VCaP (cell line): ENCODE results near the gene PCNT.

Experiments used
- H3K27ac ChIP-seq: fragments of 450-650 bp; 2 replicates; pipeline ENCODE4 v1.5.1; 2017
- CTCF ChIP-seq: fragments of 450-650 bp; conservative IDR thresholded peaks from 2 replicates; pipeline ENCODE4 v1.5.1; 2017; ENCODE audit warnings: mild to moderate bottlenecking, moderate library complexity

Gene PCNT

GRCh38 chr21:46390603-46391545, 66.9 kb downstream of the PCNT start:
- no peak for TF ChIP-seq CTCF
- H3K27ac ChIP-seq = no peak overlapping the region

- no peak overlapping the region for H3K27ac ChIP-seq
- TF ChIP-seq CTCF = no peak
Observed at GRCh38 chr21:46391773-46392172, 67.8 kb downstream of the PCNT start.

- TF ChIP-seq CTCF = no peak
- no peak overlapping the region for H3K27ac ChIP-seq
Observed at GRCh38 chr21:46392921-46393320, 69.0 kb downstream of the PCNT start.

DNA sequence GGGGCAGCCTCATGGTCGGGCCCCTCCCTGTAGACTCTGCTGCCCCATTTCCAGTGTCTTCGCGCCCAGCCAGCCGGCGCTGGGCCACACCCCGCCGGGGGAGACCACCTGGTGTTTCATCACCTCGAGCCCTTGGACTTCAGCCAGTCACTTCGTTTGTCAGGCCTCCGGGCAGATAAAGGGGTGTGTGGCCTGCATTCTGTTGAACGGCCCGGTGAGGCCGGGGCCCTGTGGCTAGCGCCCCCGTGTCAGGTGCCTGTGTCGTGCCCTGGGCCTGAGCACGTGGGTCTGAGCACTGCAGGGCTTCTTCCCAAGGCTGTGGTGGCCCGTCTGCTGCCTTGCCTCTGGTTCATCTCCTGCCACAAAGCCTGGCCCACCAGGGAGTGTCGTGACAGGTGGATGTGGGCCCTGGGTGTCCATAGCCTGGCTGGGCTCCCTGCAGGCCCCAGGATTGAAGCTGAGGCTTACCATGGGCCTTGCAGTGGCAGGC, 69.5 kb downstream of the PCNT start:
- peak overlapping the region; percentile 36 for H3K27ac ChIP-seq
- TF ChIP-seq CTCF = no peak

DNA sequence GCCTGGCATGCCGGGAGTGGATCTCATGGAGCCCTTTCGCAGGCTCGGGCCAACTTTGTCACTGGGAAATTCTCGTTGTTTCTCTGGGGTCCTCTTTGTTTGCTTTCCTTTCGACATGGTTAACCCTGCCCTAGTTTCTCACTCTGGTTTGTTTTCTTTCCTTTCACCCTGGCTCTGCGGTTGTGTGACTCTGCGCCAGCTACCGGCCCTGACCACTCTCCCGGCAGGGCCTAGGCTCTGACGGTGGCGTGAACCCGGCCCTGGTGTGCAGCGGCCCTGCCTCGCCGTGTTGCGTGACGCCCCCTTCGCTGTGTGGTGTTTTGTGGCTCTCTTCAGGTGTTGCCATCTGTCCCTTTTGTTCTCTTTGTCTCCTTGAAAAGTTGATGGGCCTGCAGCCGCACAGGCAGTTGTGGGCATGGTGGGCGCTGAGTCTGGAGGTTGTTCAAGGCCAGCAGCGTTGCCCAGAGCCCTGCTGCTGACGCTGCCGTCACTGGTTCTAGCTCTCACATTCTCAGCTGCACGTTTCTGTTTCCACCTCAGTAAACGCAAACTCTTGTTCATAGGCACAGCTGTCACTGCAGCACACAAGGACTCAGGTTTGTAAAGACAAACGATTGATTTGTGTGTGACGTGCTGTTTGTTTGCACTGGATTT, 70.1 kb downstream of the PCNT start:
- H3K27ac ChIP-seq = peak overlapping the region; percentile 36
- no peak for TF ChIP-seq CTCF

DNA sequence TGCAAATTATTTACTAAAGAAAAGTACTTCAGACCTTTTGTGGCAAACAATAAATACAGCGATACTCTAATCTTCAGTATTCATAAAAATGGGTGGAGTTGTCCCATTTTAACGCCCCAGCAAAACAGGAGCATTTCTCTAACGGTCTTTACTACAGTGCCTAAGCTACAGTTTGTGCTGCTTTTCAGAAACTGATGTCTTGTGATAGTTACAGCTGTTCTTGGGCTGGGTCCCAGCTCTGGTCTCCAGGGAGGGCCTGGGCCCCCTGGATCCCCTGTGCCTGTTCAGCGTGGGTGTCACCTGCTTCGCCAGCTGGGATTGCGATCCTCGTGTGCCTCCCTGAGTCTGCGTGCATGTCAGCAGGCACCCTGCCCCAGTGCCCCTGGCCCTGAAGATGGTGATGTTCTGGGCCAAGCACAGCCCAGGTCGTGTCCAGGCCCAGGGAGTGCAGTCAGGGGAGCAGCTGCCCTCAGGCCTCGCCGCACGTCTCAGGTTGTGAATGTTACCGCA, 70.7 kb downstream of the PCNT start:
- no peak for TF ChIP-seq CTCF
- H3K27ac ChIP-seq = peak overlapping the region; percentile 36

GRCh38 chr21:46397211-46397905, 73.4 kb downstream of the PCNT start:
- no peak for TF ChIP-seq CTCF
- H3K27ac ChIP-seq = no peak overlapping the region
